Stimulated activated CD4-positive, alpha-beta T cell treated with anti-CD3 and anti-CD28 coated beads, TNF-alpha, amount 100 ng/mL, for 48 hours (primary cell): ENCODE results near the gene PPP2R5D.
A peak's percentile ranks its signal among the peaks of the same experiment; 100 is the strongest.
"Not testable (repeated sequence)": the region's sequence is repeated elsewhere in the genome, so short reads cannot be mapped to it uniquely, and the experiment has no call there.

Experiments used
- DNase-seq, 3 donors: peaks; one replicate each; pipeline ENCODE4 v3.0.0-alpha.2; 2020; ENCODE audit warnings: low read depth in 3 of 3

Gene PPP2R5D

GRCh38 chr6:42984001-42984923, at the start of gene PPP2R5D:
Gene PPP2R5D, plus strand, starts transcription at chr6:42984570. Its CDS starts 108 bp downstream, at chr6:42984678.
- DNase-seq, result peak; percentile 91 to 96 (median 91)

GRCh38 chr6:42935322-42935721, 49.0 kb upstream of the PPP2R5D start:
- no peak for DNase-seq

DNA sequence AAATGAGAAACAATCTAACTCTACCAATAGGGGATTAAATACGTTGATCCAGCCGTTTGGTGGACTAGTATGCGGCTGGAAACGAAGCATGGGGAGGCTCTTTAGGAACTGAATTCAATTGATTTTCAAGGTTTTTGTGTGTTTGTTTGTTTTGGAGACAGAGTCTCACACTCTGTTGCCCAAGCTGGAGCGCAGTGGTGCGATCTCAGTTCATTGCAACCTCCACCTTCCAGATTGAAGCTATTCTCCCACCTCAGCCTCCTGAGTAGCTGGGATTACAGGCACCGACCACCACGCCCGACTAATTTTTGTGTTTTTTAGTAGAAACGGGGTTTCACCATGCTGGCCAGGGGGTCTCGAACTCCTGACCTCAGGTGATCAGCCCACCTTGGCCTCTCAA, 48.0 kb upstream of the PPP2R5D start:
- no peak for DNase-seq

GRCh38 chr6:42937548-42938427, 46.6 kb upstream of the PPP2R5D start:
- no peak for DNase-seq

DNA sequence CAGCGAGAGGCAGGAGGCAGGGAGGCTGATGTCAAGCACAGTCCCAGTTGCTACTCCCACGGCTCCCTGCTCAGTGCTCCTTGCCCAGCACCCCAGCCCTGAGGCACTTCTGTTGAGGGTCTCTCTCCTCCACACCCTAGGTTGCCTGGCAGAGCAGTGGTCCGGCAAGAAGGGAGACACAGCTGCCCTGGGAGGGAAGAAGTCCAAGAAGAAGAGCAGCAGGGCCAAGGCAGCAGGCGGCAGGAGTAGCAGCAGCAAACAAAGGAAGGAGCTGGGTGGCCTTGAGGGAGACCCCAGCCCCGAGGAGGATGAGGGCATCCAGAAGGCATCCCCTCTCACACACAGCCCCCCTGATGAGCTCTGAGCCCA, 46.0 kb upstream of the PPP2R5D start:
- no peak for DNase-seq

- no peak for DNase-seq
Measured at GRCh38 chr6:42938987-42939809, 45.2 kb upstream of the PPP2R5D start.

DNA sequence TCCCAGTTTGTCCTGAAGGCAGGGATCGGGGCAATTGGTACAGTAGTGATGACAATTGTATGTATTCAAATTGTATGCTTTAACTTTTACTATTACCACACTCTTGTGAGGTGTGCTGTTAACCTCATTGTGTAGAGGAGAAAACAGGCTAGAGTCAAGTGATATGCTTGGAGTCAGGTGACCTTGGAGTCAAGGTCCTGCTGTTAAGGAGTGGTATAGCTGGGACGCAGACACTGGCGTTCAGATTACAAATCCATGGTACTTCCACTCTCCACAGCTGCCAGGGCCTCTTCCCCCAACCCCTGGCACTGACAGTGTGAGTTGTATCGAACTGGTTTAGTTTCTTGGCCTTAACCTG, 44.6 kb upstream of the PPP2R5D start:
- no peak for DNase-seq

- no peak for DNase-seq
Measured at GRCh38 chr6:42940493-42941045, 43.8 kb upstream of the PPP2R5D start.

DNA sequence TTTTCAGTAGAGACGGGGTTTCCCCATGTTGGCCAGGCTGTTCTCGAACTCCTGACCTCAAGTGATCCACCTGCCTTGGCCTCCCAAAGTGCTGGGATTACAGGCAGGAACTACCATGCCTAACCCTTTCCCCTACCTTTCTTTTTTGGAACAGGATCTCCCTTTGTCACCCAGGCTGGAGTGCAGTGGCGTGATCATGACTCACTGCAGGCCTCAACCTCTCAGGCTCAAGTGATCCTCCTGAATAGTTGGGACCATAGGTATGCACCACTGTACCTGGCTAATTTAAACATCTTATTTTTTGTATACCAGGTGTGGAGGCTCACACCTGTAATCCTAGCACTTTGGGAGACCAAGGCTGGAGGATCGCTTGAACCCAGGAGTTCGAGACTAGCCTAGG, 43.0 kb upstream of the PPP2R5D start:
- not testable (repeated sequence) for DNase-seq

GRCh38 chr6:42942444-42942843, 41.9 kb upstream of the PPP2R5D start:
- no peak for DNase-seq

DNA sequence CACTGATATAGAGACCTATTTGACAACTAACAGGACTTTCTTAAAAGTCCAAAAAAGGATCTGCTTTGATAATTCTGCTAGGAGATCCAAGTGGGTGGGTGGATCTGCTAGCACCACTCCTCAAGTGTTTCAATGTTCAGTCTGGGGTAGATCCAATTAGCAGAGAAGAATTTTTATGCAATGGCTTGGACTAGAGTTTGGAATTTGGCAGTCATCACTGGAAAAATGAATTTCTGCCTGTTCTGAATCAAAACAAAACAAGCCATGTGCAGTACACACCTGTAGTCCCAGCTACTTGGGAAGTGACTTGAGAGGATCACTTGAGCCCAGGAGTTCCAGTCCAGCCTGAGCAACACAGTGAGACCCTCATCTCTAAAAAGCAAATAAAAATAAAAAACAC, 36.4 kb upstream of the PPP2R5D start:
- no peak for DNase-seq

GRCh38 chr6:42952389-42952788, 32.0 kb upstream of the PPP2R5D start:
- DNase-seq, result no peak

DNA sequence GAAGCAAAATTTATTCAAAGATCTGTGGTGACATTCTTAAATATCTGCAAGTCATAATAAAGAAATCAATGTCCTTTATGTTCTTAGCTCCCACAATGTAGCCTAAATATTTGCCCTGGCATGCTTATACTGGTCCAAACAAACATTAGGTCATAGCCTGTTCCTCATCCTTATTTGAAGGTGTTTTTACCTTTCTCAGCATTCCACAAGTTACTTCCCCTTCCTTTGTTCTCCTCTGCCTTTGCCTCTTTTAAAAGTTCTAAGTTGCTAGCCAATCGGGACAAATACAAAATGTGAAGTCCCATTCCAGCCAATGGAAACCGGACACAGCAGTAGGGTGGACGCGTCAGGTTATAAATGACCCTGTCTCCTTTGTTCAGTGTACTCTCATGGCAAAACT, 30.0 kb upstream of the PPP2R5D start:
- DNase-seq, result not testable (repeated sequence)

DNA sequence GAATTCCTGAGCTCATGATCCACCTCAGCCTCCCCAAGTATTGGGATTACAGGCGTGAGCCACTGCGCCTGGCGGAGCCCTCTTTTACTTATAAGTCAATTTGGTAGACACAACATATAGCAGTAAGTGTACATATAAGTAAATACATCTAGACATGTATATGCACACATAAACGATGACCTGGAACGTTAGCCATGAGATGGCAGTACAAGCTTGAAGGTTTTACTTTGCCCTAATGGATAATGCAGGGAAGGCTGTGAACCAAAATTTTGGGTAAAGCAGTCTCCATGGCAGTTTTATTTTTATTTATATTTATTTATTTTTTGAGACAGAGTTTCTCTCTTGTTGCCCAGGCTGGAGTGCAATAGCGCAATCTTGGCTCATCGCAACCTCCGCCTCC, 26.2 kb upstream of the PPP2R5D start:
- no peak for DNase-seq

- DNase-seq, result no peak
Measured at GRCh38 chr6:42959917-42960242, 24.5 kb upstream of the PPP2R5D start.

- peak in 1 of 3 donors; percentile 21 for DNase-seq
Measured at GRCh38 chr6:42960243-42961019, 23.9 kb upstream of the PPP2R5D start, which contains the start of gene GNMT. Gene GNMT, plus strand, starts transcription at chr6:42960754. Its CDS starts 14 bp downstream, at chr6:42960768.

DNA sequence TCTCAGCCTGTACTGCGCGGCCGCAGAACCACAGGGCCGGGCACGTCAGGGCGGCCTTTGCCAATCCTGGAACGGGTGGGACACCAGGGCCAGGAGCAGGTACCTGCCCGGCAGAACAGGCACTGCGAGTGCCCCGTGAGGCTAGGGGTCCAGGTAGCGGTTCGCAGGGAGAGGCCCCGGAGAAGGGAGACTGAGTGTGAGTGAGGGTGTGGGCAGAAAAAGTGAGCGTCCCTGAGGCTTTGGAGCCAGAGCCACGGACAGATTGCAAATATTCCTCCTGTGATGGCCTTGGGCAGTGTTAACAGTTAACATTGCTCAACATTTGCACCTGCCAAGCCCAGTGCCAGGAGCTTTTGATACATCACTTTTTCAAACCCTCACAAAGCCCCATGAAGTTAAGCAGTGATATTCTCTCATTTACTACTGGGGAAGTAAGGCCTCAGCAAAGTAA, 23.3 kb upstream of the PPP2R5D start:
- DNase-seq, result no peak

DNA sequence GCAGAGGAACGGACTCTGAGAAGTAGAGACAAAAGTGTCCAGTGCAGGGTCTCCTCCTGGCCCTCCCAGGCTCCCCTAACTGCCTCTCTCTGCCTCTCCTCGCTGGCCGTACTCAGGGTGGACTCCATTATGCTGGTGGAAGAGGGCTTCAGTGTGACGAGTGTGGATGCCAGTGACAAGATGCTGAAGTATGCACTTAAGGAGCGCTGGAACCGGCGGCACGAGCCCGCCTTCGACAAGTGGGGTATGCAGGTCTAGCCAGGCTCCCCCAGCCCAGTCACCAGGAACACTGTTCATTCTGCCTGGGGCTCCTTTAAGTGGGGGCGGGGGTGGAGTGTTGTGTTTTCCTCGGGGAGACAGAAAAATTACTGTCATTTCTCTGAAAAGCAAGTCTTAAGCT, 22.3 kb upstream of the PPP2R5D start:
- no peak for DNase-seq

GRCh38 chr6:42962502-42963178, 21.7 kb upstream of the PPP2R5D start:
- DNase-seq, result no peak
